HepG2 (cell line): ENCODE data around the gene ALG9. TPM values are rescaled to one million over a fixed set of nuclear protein-coding genes. Genes with fewer than 3 reads are reported as not detected.

Source experiments
- ATAC-seq: fragments of 200-7000 bp; cut with Tn5 transposase; 3 replicates; pipeline ENCODE4 v1.9.1; 2020; ENCODE audit warnings: mild to moderate bottlenecking, moderate library complexity
- BruUV-seq: library from RNA; stranded (reverse); fragments of 400-500 nt; replicated peaks from 2 replicates; lab custom pipeline; 2021; lab: Mats Ljungman, UMichigan
- CTCF ChIA-PET: fragments of 300-600 bp; formaldehyde crosslinking; extraction: SDS; loops from one replicate; lab custom pipeline; 2021; ENCODE audit warnings: low total read pairs, inconsistent platforms, low intra/inter-chr PET ratio; lab: Yijun Ruan, JAX
- POLR2A ChIA-PET: fragments of 350-600 bp; sonication (Branson Sonifier 250); formaldehyde crosslinking; loops from one replicate; lab custom pipeline; 2020; ENCODE audit warnings: antibody characterized with exemption, inconsistent platforms; lab: Yijun Ruan, JAX
- DNase-seq: peaks from one replicate; pipeline ENCODE4 v3.0.0-alpha.2; 2015; ENCODE audit warnings: low spot score
- FAIRE-seq: peaks from 3 replicates; lab custom pipeline; 2011; peaks lifted over from hg19 to GRCh38; lab: Jason Lieb, UNC
- H2AFZ ChIP-seq: one replicate; pipeline ENCODE4 v1.6.1; 2011; ENCODE audit warnings: low read length, inconsistent platforms
- H3K27ac ChIP-seq: fragments of 300-600 bp; 3 replicates; pipeline ENCODE4 v1.8.0; 2011; ENCODE audit warnings: mixed run types, mild to moderate bottlenecking, mixed read lengths, low read length, inconsistent platforms; ENCODE audit not compliant: insufficient read depth; ENCODE audit errors: extremely low read length
- H3K27me3 ChIP-seq, 2 experiments: fragments of 200-600 bp in 1 of 2; 2 replicates in 1 of 2; 3 replicates in 1 of 2; pipeline versions ENCODE4 v1.6.0 to v1.8.0; 2011; ENCODE audit warnings: low read length in 2 of 2, mild to moderate bottlenecking in 2 of 2, moderate library complexity in 2 of 2, inconsistent platforms in 1 of 2; ENCODE audit not compliant: insufficient read depth in 2 of 2, control insufficient read depth in 1 of 2
- H3K36me3 ChIP-seq, 2 experiments: fragments of 200-600 bp in 1 of 2; replicated peaks in 1 of 2; 2 replicates in 1 of 2; 3 replicates in 1 of 2; pipeline versions ENCODE4 v1.5.1 to v1.8.0; 2011; ENCODE audit warnings: low read length in 2 of 2, inconsistent platforms in 1 of 2; ENCODE audit not compliant: insufficient read depth in 2 of 2, control insufficient read depth in 1 of 2
- H3K4me1 ChIP-seq: 2 replicates; pipeline ENCODE4 v1.5.1; 2012; ENCODE audit warnings: low read length, inconsistent platforms; ENCODE audit not compliant: insufficient read depth
- H3K4me2 ChIP-seq: 2 replicates; pipeline ENCODE4 v1.6.0; 2011; ENCODE audit warnings: low read depth, low read length, inconsistent platforms
- H3K4me3 ChIP-seq, 3 experiments: fragments of 200-600 bp in 1 of 3; sonication (generic), shearing (Covaris generic) in 1 of 3; replicated peaks in 1 of 3; 2 replicates each; pipeline ENCODE4 v1.5.1; 2011 to 2016; ENCODE audit warnings: low read length in 3 of 3, inconsistent platforms in 2 of 3, low read depth in 2 of 3, mild to moderate bottlenecking in 2 of 3, control low read depth in 1 of 3, mixed read lengths in 1 of 3; ENCODE audit not compliant: insufficient read depth in 1 of 3
- H3K79me2 ChIP-seq: one replicate; pipeline ENCODE4 v1.6.1; 2011; ENCODE audit warnings: low read length, inconsistent platforms; ENCODE audit not compliant: insufficient read depth
- H3K9ac ChIP-seq: 2 replicates; pipeline ENCODE4 v1.6.0; 2011; ENCODE audit warnings: mild to moderate bottlenecking, low read depth, low read length, inconsistent platforms; ENCODE audit not compliant: insufficient read depth
- H3K9me3 ChIP-seq: 2 replicates; pipeline ENCODE4 v1.5.1; 2012; ENCODE audit warnings: mild to moderate bottlenecking, low read length
- H4K20me1 ChIP-seq: 2 replicates; pipeline ENCODE4 v1.6.0; 2011; ENCODE audit warnings: inconsistent platforms, mild to moderate bottlenecking, low read length, moderate library complexity; ENCODE audit not compliant: insufficient read depth
- ARNT2 ChIP-seq: sonication (generic); formaldehyde crosslinking; IDR thresholded peaks from 2 replicates; pipeline ENCODE4 v1.8.0; 2022; ENCODE audit warnings: mild to moderate bottlenecking, low read depth, missing genetic modification reagents, moderate library complexity
- CEBPG ChIP-seq: IDR thresholded peaks from 2 replicates; pipeline ENCODE4 v1.6.1; 2016
- EED ChIP-seq: sonication (generic); formaldehyde crosslinking; IDR thresholded peaks from 2 replicates; pipeline ENCODE4 v1.5.0; 2020; ENCODE audit warnings: mild to moderate bottlenecking, missing genetic modification reagents
- KLF16 ChIP-seq, 2 experiments: sonication (generic) in 1 of 2; formaldehyde crosslinking in 1 of 2; IDR thresholded peaks; 2 replicates each; pipeline versions ENCODE4 v1.6.1 to v1.8.0; 2016 to 2023; ENCODE audit warnings: missing genetic modification reagents in 2 of 2, missing compliant biosample characterization in 1 of 2
- KMT2B ChIP-seq: IDR thresholded peaks from 2 replicates; pipeline ENCODE4 v1.6.1; 2016; ENCODE audit warnings: missing genetic modification reagents, missing compliant biosample characterization
- ZFP37 ChIP-seq: sonication (generic); formaldehyde crosslinking; IDR thresholded peaks from 2 replicates; pipeline ENCODE4 v1.4.0; 2020; ENCODE audit warnings: missing genetic modification reagents, borderline replicate concordance
- ZNF333 ChIP-seq: sonication (generic); formaldehyde crosslinking; IDR thresholded peaks from 2 replicates; pipeline ENCODE4 v1.4.0; 2020; ENCODE audit warnings: mild to moderate bottlenecking, missing genetic modification reagents, borderline replicate concordance
- ZNF746 ChIP-seq: sonication (generic); formaldehyde crosslinking; IDR thresholded peaks from 2 replicates; pipeline ENCODE4 v1.8.0; 2022; ENCODE audit warnings: mild to moderate bottlenecking, missing genetic modification reagents
- ZNF776 ChIP-seq: sonication (generic); formaldehyde crosslinking; IDR thresholded peaks from 2 replicates; pipeline ENCODE4 v1.4.0; 2020; ENCODE audit warnings: mild to moderate bottlenecking, missing genetic modification reagents
- WGBS: methylation state at CpG from one replicate; pipeline ENCODE4 v1.1.6; 2017; ENCODE audit warnings: low lambda C conversion rate; 5-methylcytosine and 5-hydroxymethylcytosine counted together
- in situ Hi-C: cut with HindIII; loops from 2 replicates; pipeline ENCODE4 v1.10.0; 2017; ENCODE audit warnings: low pct_unique_long_range_greater_than_20kb; ENCODE audit not compliant: extremely low pct_ligation_motif_present
- intact Hi-C: fragments of 100-400 bp; cut with micrococcal nuclease; formaldehyde crosslinking; loops from one replicate; pipeline ENCODE4 v1.10.0; 2022; ENCODE audit not compliant: unreplicated experiment
- polyA plus RNA-seq, 8 experiments: library from polyadenylated mRNA; depleted of rRNA in 3 of 8; stranded (reverse) in 7 of 8; unstranded in 1 of 8; fragments of >200 nt; fragmentation: Illumina TruSeq in 4 of 8; extraction: Trizol in 4 of 8; gene quantifications; 2 replicates each; pipeline versions ENCODE4 v1.2.1 to v1.2.3, GENCODE V29; 2011 to 2016; ENCODE audit warnings: low read depth in 4 of 8, missing spikeins in 1 of 8, mixed read lengths in 1 of 8; ENCODE audit not compliant: insufficient read depth in 1 of 8
- total RNA-seq, 5 experiments: library from RNA; depleted of rRNA; stranded (reverse); fragments of >200 nt; fragmentation: Illumina TruSeq; extraction: Trizol; gene quantifications; 2 replicates each; pipeline ENCODE4 v1.2.3, GENCODE V29; 2016; ENCODE audit warnings: low read depth in 1 of 5
- TF ChIP-seq, protein P1 (sequence below): IDR thresholded peaks from 2 replicates; pipeline ENCODE4 v1.6.1; 2016; ENCODE audit warnings: missing compliant biosample characterization, missing genetic modification reagents, borderline replicate concordance
- TF ChIP-seq, protein P2 (sequence below): sonication (generic); formaldehyde crosslinking; IDR thresholded peaks from 2 replicates; pipeline ENCODE4 v1.4.0; 2020; ENCODE audit warnings: missing genetic modification reagents
- TF ChIP-seq, protein P3 (sequence below): sonication (generic); formaldehyde crosslinking; IDR thresholded peaks from 2 replicates; pipeline ENCODE4 v1.5.0; 2020; ENCODE audit warnings: missing genetic modification reagents, mild to moderate bottlenecking, borderline replicate concordance

Gene ALG9
- total and polyA plus RNA-seq, 2 of the 13 experiments (the other 11 are each of a cell fraction or from before 2014, with no cell fraction given), result 39.4 to 40.6 TPM

DNA sequence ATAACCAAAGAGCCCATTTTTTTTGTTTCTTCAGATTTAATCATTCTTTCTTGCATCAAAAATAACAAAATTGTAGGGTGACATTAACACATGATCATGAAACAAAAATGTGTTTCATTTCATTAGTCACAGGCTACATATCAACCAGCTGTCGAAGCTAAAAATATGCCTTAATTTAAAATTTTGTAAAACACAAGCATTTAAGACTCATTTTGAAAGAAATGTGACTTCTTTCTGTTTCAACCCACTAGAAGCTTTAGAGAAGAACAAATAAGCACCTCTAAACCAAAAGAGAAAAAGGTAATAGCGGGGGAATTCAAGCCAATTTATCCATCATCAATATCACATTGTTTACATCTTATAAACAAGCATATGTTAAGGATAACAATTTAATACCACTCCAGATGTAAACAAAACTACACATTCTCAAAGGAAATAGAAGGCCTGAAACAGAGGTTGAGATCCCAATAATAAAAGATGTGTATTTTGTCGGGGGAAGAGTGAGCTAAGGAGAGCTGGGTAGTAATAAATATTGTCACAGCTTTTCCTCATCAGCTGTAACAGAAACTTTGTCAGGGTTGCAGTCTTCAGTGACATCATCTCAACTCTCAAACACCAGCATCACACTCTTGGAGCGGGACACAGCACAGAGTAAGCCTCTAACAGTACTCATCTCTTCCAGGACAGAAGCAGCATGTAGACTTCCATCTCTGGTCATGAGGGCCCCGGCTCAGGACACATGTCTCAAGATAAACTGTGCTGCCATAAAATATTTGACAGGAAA, 42.0 kb downstream of the ALG9 start:
- Histone ChIP-seq H3K4me2 (no peak overlapping the region), H3K27ac (no peak overlapping the region), H3K4me1 (peaks cover 3% of the 10 kb centered on the region), H4K20me1 (no peaks in the 10 kb centered on the region), H2AFZ (no peak overlapping the region), H3K36me3 (peaks cover 2 to 6% of the 10 kb centered on the region in 2 experiments; a peak in 4 of 5 replicates), H3K27me3 (no peaks in the 10 kb centered on the region), H3K4me3 (no peak overlapping the region), H3K79me2 (no peaks in the 10 kb centered on the region), H3K9me3 (no peaks in the 10 kb centered on the region), H3K9ac (no peak overlapping the region)
- no peak for ATAC-seq
- 94% methylated on average over 5 of the region's 5 CpGs for WGBS
- TF ChIP-seq ZNF746, result no peak
- no peak for TF ChIP-seq ZNF333 (CRISPR knock-in tag)
- TF ChIP-seq, protein P1, sequence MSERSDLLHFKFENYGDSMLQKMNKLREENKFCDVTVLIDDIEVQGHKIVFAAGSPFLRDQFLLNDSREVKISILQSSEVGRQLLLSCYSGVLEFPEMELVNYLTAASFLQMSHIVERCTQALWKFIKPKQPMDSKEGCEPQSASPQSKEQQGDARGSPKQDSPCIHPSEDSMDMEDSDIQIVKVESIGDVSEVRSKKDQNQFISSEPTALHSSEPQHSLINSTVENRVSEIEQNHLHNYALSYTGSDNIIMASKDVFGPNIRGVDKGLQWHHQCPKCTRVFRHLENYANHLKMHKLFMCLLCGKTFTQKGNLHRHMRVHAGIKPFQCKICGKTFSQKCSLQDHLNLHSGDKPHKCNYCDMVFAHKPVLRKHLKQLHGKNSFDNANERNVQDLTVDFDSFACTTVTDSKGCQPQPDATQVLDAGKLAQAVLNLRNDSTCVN, result no peak
- no peak for TF ChIP-seq ZNF776 (CRISPR knock-in tag)
- TF ChIP-seq KLF16 (CRISPR knock-in tag; IDR thresholded peaks at IDR 0.05), result no peak
- no peak for TF ChIP-seq EED
- TF ChIP-seq KMT2B, result no peak
- TF ChIP-seq, protein P2, sequence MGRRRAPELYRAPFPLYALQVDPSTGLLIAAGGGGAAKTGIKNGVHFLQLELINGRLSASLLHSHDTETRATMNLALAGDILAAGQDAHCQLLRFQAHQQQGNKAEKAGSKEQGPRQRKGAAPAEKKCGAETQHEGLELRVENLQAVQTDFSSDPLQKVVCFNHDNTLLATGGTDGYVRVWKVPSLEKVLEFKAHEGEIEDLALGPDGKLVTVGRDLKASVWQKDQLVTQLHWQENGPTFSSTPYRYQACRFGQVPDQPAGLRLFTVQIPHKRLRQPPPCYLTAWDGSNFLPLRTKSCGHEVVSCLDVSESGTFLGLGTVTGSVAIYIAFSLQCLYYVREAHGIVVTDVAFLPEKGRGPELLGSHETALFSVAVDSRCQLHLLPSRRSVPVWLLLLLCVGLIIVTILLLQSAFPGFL (CRISPR knock-in tag), result no peak
- no peak for TF ChIP-seq ARNT2 (CRISPR knock-in tag)
- TF ChIP-seq, protein P3, sequence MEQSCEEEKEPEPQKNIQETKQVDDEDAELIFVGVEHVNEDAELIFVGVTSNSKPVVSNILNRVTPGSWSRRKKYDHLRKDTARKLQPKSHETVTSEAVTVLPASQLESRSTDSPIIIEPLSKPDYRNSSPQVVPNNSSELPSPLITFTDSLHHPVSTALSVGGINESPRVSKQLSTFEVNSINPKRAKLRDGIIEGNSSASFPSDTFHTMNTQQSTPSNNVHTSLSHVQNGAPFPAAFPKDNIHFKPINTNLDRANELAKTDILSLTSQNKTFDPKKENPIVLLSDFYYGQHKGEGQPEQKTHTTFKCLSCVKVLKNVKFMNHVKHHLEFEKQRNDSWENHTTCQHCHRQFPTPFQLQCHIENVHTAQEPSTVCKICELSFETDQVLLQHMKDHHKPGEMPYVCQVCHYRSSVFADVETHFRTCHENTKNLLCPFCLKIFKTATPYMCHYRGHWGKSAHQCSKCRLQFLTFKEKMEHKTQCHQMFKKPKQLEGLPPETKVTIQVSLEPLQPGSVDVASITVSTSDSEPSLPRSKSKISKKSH (CRISPR knock-in tag), result no peak
- TF ChIP-seq ZFP37 (CRISPR knock-in tag), result no peak
- no peak for TF ChIP-seq CEBPG (CRISPR knock-in tag)
- no TSS peak for BruUV-seq
- FAIRE-seq, result no peak
- ChIA-PET POLR2A (no interaction called here), CTCF (no interaction called here)
- intact Hi-C loops (no loop called here), in situ Hi-C loops (no loop called here)
- DNase-seq, result no peak
